Measurements from ENCODE around the gene TRIM72.

DNA sequence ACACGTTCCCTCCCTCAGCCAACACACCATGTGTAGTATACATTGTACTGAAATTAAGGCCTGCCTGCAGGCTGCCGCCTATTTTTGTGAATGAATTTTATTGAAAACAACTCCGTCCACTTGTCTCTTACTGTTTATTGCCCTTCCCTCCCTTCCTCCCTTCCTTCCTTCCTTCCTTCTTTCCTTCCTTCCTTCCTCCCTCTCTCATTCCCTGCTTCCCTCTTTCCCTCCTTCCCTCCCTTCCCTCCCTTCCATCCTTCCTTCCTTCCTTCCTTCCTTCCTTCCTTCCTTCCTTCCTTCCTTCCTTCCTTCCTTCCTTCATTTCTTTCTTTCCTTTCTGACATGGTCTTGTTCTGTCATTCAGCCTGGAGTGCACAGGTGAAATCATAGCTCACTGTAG lies 48.2 kb downstream of the TRIM72 start:
- TF ChIP-seq, protein P1, sequence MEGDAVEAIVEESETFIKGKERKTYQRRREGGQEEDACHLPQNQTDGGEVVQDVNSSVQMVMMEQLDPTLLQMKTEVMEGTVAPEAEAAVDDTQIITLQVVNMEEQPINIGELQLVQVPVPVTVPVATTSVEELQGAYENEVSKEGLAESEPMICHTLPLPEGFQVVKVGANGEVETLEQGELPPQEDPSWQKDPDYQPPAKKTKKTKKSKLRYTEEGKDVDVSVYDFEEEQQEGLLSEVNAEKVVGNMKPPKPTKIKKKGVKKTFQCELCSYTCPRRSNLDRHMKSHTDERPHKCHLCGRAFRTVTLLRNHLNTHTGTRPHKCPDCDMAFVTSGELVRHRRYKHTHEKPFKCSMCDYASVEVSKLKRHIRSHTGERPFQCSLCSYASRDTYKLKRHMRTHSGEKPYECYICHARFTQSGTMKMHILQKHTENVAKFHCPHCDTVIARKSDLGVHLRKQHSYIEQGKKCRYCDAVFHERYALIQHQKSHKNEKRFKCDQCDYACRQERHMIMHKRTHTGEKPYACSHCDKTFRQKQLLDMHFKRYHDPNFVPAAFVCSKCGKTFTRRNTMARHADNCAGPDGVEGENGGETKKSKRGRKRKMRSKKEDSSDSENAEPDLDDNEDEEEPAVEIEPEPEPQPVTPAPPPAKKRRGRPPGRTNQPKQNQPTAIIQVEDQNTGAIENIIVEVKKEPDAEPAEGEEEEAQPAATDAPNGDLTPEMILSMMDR (optimal IDR thresholded peaks at IDR 0.05 in 1 of 3, IDR thresholded peaks at IDR 0.05 in 1 of 3, conservative IDR thresholded peaks at IDR 0.05 in 1 of 3; ENCODE audit: extremely low read depth in 1 of 3, insufficient read depth in 2 of 3, low read length in 3 of 3): no peak
- TF ChIP-seq EZH2 (IDR thresholded peaks at IDR 0.05; ENCODE audit: low read length): no peak
